Dedifferentiated amniotic fluid mesenchymal stem cell (primary cell): ENCODE results near the gene TEDDM1.
"Not testable (repeated sequence)": the region's sequence is repeated elsewhere in the genome, so short reads cannot be mapped to it uniquely, and the experiment has no call there.

Experiments used
- DNase-seq: peaks from one replicate; pipeline ENCODE4 v3.0.0-alpha.2; 2016; ENCODE audit errors: extremely low spot score

Gene TEDDM1, protein sequence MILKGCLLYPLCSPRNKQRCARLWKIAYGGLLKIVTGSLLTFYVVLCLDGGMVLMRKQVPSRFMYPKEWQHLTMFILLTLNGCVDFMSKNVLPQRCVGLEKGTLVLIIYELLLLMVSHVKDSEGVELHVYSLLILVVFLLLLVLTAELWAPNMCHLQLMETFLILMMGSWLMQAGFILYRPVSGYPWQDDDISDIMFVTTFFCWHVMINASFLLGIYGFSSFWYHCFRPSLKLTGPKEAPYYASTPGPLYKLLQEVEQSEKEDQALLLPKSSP

GRCh38 chr1:182400567-182400966, at the start of gene TEDDM1:
Gene TEDDM1 (minus strand): TSS chr1:182400667. CDS start chr1:182400485, 182 bp downstream.
- no peak for DNase-seq

DNA sequence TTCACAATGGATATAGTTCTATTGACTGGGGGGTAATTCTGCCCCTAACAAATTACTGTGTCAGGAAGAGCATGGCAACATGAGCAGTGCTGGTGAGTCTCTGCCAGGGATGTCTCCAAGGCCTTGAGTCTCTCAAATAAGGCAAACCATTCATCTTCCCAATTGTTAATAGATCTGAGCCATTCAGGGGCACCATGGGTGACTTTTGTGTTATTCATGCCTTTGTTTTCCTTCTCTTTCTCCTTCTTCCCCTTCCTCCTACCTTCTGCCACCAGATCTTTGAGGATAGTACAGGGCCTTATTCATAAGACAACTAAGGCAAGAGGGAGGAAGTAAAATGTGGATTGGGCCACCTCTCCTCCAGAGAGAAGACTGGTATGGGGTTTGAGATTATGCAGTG, 49.6 kb upstream of the TEDDM1 start, which contains the start of gene RGSL1:
RGSL1 (plus strand) TSS at position 60 of the 400 bp plus-strand sequence; CDS start at position 80, 20 bp downstream.
- no peak for DNase-seq

DNA sequence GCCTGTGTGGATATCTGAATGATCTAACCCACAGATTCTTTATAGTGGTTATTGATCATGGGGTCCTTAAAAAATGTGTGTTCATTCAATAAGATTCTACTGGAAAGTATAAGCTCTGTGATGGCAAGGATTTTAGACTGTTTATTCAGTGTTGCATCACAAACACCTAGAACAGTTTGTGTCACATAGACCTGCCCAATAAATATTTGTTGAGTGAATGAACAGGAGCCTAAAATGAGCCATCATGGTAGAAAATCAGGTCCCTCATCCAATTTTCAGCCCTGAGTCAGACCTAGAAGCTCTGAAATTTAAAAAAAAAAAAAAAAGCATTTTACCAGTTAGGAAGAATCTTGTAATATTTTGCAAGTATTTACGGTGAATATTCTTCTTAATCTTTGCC, 47.2 kb upstream of the TEDDM1 start:
- no peak for DNase-seq

DNA sequence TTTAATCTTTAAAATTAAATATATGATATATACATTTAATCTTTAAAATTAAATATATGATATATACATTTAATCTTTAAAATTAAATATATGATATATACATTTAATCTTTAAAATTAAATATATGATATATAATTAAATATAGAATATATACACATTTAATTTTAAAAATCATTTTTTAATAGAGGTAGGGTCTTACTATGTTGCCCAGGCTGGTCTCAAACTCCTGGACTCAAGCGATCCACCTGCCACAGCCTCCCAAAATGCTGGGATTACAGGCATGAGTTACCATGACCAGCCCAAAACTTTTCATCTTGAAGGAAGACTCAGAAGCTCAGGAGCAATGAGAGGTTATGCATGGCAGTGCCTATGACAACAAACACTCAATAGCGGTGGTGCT, 46.7 kb upstream of the TEDDM1 start:
- DNase-seq = not testable (repeated sequence)

- DNase-seq = peak; percentile 28
These were observed 45.7 kb upstream of the TEDDM1 start for GRCh38 chr1:182446033-182446669.

- DNase-seq = no peak
These were observed 44.0 kb upstream of the TEDDM1 start for GRCh38 chr1:182444497-182444896.

- no peak for DNase-seq
These were observed 41.9 kb upstream of the TEDDM1 start for GRCh38 chr1:182442333-182442732.

- DNase-seq = no peak
These were observed 41.3 kb upstream of the TEDDM1 start for GRCh38 chr1:182441719-182442118.

GRCh38 chr1:182438326-182438725, 37.9 kb upstream of the TEDDM1 start:
- no peak for DNase-seq

- no peak for DNase-seq
These were observed 33.1 kb upstream of the TEDDM1 start for GRCh38 chr1:182433580-182433979.

DNA sequence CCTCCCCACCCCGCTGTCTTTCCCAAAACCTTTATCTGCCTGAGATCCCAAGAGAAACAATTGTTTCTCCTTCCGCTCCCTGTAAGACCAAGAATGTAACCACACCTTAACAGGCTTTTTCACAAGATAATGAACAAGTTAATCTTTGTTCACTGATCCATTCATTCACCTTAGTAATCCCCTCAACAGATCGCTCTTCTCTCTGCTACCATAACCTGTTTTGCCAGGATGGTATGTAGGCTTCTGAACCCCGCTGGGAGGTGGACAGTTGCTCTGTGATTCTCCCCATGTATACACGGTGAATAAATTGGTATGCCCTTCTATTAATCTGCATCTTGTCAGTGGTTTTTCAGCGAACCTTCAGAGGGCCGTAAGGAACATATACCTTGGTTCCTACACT, 30.8 kb upstream of the TEDDM1 start:
- DNase-seq = no peak

GRCh38 chr1:182430263-182431068, 30.0 kb upstream of the TEDDM1 start:
- DNase-seq = no peak

DNA sequence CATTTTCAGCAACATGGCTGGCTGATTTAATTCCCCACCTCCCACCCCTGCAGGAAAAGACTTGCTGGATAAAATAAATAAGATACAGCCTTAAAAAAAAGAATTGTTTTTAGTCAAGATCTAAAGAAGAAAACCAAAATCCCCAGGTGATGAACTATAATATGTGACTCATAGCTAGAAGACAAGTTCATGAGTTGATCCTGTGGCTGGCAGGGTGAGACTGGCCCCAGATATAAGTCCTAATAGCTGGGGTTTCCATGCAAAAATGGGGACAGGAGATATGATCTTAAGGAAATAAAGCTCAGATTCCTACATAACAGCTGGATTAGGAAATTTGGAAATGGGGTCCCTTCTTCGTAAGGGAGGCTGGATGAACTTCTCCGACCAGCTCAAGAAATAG, 27.6 kb upstream of the TEDDM1 start:
- DNase-seq = no peak

DNA sequence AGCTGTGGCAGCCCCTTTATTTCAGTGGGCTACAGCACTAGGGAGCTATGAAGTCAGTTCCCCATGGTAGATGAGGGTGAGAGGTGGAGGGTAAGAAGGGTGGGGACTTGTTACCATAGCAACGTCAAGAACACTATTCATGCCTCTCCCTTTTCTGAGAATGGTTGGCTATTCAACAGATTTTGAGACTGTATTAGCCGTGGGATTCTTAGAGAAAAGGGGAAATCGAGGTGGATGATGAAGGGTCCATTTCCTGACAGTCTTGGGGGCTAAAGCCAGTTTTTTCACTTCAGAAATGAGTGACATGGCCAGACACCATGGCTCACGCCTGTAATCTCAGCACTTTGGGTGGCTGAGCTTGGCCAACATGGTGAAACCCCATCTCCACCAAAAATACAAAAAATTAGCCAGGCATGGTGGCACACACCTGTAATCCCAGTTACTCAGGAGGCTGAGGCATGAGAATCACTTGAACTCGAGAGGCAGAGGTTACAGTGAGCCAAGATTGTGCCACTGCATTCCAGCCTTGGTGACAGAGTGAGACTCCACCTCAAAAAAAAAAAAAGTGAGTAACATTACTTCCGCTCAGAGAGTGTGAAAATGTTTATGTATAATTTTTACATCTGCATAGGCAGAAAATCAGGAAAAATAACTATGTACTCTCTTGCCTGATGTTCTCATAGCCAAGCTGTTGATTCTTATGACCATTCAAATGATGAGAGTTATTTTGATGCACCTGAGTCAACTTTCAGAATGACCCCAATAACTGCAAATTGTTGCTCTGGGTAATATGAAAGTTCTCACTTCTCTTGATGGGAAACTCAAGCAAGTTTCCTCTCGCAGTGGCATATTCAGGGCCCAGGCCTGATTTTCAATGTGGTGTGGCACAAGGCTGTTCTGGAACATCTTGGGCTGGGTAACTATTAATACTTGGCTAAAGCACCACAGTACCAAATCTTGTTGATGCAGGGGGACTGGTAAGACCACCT, 26.3 kb upstream of the TEDDM1 start:
- no peak for DNase-seq

GRCh38 chr1:182415789-182416188, 15.3 kb upstream of the TEDDM1 start:
- no peak for DNase-seq

DNA sequence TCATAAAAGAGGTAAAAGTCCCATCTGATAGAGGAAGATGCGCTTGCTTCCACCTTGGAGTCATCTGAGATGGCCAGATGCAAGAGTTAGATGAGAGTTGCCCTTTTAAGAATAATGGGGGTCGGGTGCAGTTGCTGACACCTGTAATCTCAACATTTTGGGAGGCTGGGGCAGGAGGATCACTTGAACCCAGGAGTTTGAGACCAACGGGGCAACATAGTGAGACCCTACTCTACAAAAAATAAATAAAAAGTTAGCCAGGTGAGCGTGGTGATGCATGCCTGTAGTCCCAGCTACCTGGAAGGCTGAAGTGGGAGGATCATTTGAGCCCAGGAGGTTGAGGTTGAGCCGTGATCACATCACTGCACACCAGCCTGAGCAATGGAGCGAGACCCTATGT, 13.5 kb upstream of the TEDDM1 start:
- no peak for DNase-seq

DNA sequence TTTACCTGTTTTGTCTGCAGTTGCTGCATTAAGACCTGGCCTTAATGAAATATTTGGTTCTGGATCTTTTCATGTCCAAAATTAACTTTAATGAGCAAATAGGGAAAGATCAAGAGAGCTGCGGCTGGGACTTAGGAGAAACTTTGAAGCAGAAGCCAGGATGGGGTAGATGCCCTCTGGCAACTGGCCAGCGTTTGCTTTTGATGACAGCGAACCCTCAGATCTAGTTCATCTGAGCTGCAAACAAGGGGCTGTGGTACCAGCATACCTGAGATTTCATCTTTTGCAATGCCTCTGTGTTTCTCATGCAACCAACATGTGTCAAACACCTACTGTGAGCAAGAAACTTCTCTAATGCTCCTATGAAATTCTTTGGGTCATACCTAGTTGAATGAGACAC, 13.0 kb upstream of the TEDDM1 start:
- no peak for DNase-seq

DNA sequence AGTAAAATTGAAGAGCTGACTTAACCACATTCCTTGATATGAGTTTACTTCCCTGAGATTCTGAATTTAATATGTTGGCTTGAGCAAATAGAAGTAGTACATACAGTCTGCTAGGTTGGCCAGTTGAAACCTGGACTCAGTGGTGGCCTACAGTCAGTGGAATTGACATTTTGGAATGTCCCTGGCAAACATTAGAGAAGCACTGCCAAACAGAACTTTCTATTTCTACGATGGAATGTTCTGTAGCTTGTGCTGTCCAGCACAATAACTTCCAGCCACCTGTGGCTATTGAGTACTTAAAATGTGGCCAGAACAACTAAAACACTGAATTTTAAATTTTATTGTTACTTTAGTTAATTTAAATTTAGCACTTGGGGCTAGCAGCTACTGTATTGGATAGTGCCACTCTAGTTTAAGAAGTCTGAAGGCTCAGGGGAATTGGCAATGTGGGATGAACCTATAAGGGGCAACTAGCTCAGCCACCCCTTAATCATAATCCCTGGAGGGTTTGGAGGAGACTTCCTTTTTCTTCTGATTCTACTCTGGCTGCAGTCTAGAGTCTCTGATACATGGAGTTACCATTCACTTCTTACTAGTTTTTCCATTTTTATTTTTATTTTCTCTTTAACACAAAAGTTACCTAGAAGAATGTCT, 10.3 kb upstream of the TEDDM1 start:
- DNase-seq = no peak

DNA sequence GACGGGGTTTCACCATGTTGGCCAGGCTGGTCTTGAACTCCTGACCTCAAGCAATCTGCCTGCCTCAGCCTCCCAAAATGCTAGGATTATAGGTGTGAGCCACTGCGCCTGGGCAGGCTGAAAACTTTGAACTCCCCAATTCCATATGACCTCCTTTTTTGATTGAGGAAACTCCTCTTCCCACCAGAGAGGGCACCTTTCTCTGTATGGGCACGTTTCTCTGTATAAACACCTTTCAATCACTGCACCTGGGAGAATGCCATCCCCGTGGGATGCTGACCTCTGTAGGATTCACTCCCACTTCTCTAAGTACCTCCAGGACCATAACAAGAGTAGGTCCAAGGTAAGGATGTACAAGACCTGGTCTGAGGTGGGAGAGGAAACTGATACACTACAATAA, 9.7 kb upstream of the TEDDM1 start:
- no peak for DNase-seq

DNA sequence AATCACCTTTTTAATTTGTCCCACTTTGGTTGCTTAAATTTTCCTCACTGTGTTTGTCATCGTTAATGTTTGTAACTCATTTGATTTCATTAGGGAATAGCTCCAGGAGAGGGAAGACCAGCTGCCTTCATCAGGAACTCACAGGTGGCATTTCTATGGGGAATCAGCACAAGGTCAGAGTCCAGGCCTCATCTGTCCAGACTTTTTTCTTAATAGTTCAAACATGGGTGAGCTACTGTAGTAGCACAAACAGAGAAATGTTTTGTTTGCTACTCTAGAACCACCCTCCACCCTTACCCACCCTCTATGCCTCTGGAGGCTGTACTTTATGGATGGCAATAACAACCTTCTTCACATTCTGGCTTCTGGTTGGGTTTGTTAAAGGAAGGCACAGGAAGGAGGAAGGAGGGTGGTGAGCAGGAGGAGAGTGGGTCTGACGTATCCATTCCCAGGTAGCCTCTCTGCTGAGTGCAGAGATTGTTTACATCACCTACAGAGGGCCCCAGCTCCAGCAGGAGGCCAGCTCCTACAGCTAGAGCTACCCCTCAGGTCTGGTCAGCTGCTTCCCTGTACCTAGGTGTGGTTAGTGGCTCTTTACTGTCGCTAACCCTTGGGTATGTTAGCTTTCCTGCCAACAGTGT, 8.1 kb upstream of the TEDDM1 start:
- no peak for DNase-seq
